HepG2 (cell line): Measurements from ENCODE around the gene DDX59. TPM values are rescaled to one million over a fixed set of nuclear protein-coding genes. Genes with fewer than 3 reads are reported as not detected.

Experiments
- ATAC-seq: fragments of 200-7000 bp; cut with Tn5 transposase; 3 replicates; pipeline ENCODE4 v1.9.1; 2020; ENCODE audit warnings: mild to moderate bottlenecking, moderate library complexity
- BruUV-seq: library from RNA; stranded (reverse); fragments of 400-500 nt; replicated peaks from 2 replicates; lab custom pipeline; 2021; lab: Mats Ljungman, UMichigan
- CTCF ChIA-PET: fragments of 300-600 bp; formaldehyde crosslinking; extraction: SDS; loops from one replicate; lab custom pipeline; 2021; ENCODE audit warnings: low total read pairs, inconsistent platforms, low intra/inter-chr PET ratio; lab: Yijun Ruan, JAX
- POLR2A ChIA-PET: fragments of 350-600 bp; sonication (Branson Sonifier 250); formaldehyde crosslinking; loops from one replicate; lab custom pipeline; 2020; ENCODE audit warnings: antibody characterized with exemption, inconsistent platforms; lab: Yijun Ruan, JAX
- DNase-seq: peaks from one replicate; pipeline ENCODE4 v3.0.0-alpha.2; 2015; ENCODE audit warnings: low spot score
- FAIRE-seq: peaks from 3 replicates; lab custom pipeline; 2011; peaks lifted over from hg19 to GRCh38; lab: Jason Lieb, UNC
- H2AFZ ChIP-seq: one replicate; pipeline ENCODE4 v1.6.1; 2011; ENCODE audit warnings: low read length, inconsistent platforms
- H3K27ac ChIP-seq: fragments of 300-600 bp; 3 replicates; pipeline ENCODE4 v1.8.0; 2011; ENCODE audit warnings: mixed run types, mild to moderate bottlenecking, mixed read lengths, low read length, inconsistent platforms; ENCODE audit not compliant: insufficient read depth; ENCODE audit errors: extremely low read length
- H3K27me3 ChIP-seq, 2 experiments: fragments of 200-600 bp in 1 of 2; 2 replicates in 1 of 2; 3 replicates in 1 of 2; pipeline versions ENCODE4 v1.6.0 to v1.8.0; 2011; ENCODE audit warnings: low read length in 2 of 2, mild to moderate bottlenecking in 2 of 2, moderate library complexity in 2 of 2, inconsistent platforms in 1 of 2; ENCODE audit not compliant: insufficient read depth in 2 of 2, control insufficient read depth in 1 of 2
- H3K36me3 ChIP-seq, 2 experiments: fragments of 200-600 bp in 1 of 2; replicated peaks in 1 of 2; 2 replicates in 1 of 2; 3 replicates in 1 of 2; pipeline versions ENCODE4 v1.5.1 to v1.8.0; 2011; ENCODE audit warnings: low read length in 2 of 2, inconsistent platforms in 1 of 2; ENCODE audit not compliant: insufficient read depth in 2 of 2, control insufficient read depth in 1 of 2
- H3K4me1 ChIP-seq: 2 replicates; pipeline ENCODE4 v1.5.1; 2012; ENCODE audit warnings: low read length, inconsistent platforms; ENCODE audit not compliant: insufficient read depth
- H3K4me2 ChIP-seq: 2 replicates; pipeline ENCODE4 v1.6.0; 2011; ENCODE audit warnings: low read depth, low read length, inconsistent platforms
- H3K4me3 ChIP-seq, 3 experiments: fragments of 200-600 bp in 1 of 3; sonication (generic), shearing (Covaris generic) in 1 of 3; replicated peaks in 1 of 3; 2 replicates each; pipeline ENCODE4 v1.5.1; 2011 to 2016; ENCODE audit warnings: low read length in 3 of 3, inconsistent platforms in 2 of 3, low read depth in 2 of 3, mild to moderate bottlenecking in 2 of 3, control low read depth in 1 of 3, mixed read lengths in 1 of 3; ENCODE audit not compliant: insufficient read depth in 1 of 3
- H3K79me2 ChIP-seq: one replicate; pipeline ENCODE4 v1.6.1; 2011; ENCODE audit warnings: low read length, inconsistent platforms; ENCODE audit not compliant: insufficient read depth
- H3K9ac ChIP-seq: 2 replicates; pipeline ENCODE4 v1.6.0; 2011; ENCODE audit warnings: mild to moderate bottlenecking, low read depth, low read length, inconsistent platforms; ENCODE audit not compliant: insufficient read depth
- H3K9me3 ChIP-seq: 2 replicates; pipeline ENCODE4 v1.5.1; 2012; ENCODE audit warnings: mild to moderate bottlenecking, low read length
- H4K20me1 ChIP-seq: 2 replicates; pipeline ENCODE4 v1.6.0; 2011; ENCODE audit warnings: inconsistent platforms, mild to moderate bottlenecking, low read length, moderate library complexity; ENCODE audit not compliant: insufficient read depth
- EED ChIP-seq: sonication (generic); formaldehyde crosslinking; IDR thresholded peaks from 2 replicates; pipeline ENCODE4 v1.5.0; 2020; ENCODE audit warnings: mild to moderate bottlenecking, missing genetic modification reagents
- ELF4 ChIP-seq: sonication (generic); formaldehyde crosslinking; IDR thresholded peaks from 2 replicates; pipeline ENCODE4 v1.5.0; 2020; ENCODE audit warnings: missing genetic modification reagents, mild to moderate bottlenecking, moderate library complexity, borderline replicate concordance
- KDM2A ChIP-seq: sonication (generic); formaldehyde crosslinking; IDR thresholded peaks from 2 replicates; pipeline ENCODE4 v1.4.0; 2020; ENCODE audit warnings: low read depth, missing genetic modification reagents, borderline replicate concordance
- NR1H2 ChIP-seq: sonication (generic); formaldehyde crosslinking; IDR thresholded peaks from 2 replicates; pipeline ENCODE4 v1.8.1; 2022; ENCODE audit warnings: low read depth, missing genetic modification reagents, borderline replicate concordance
- WGBS: methylation state at CpG from one replicate; pipeline ENCODE4 v1.1.6; 2017; ENCODE audit warnings: low lambda C conversion rate; 5-methylcytosine and 5-hydroxymethylcytosine counted together
- in situ Hi-C: cut with HindIII; loops from 2 replicates; pipeline ENCODE4 v1.10.0; 2017; ENCODE audit warnings: low pct_unique_long_range_greater_than_20kb; ENCODE audit not compliant: extremely low pct_ligation_motif_present
- intact Hi-C: fragments of 100-400 bp; cut with micrococcal nuclease; formaldehyde crosslinking; loops from one replicate; pipeline ENCODE4 v1.10.0; 2022; ENCODE audit not compliant: unreplicated experiment
- polyA plus RNA-seq, 8 experiments: library from polyadenylated mRNA; depleted of rRNA in 3 of 8; stranded (reverse) in 7 of 8; unstranded in 1 of 8; fragments of >200 nt; fragmentation: Illumina TruSeq in 4 of 8; extraction: Trizol in 4 of 8; gene quantifications; 2 replicates each; pipeline versions ENCODE4 v1.2.1 to v1.2.3, GENCODE V29; 2011 to 2016; ENCODE audit warnings: low read depth in 4 of 8, missing spikeins in 1 of 8, mixed read lengths in 1 of 8; ENCODE audit not compliant: insufficient read depth in 1 of 8
- total RNA-seq, 5 experiments: library from RNA; depleted of rRNA; stranded (reverse); fragments of >200 nt; fragmentation: Illumina TruSeq; extraction: Trizol; gene quantifications; 2 replicates each; pipeline ENCODE4 v1.2.3, GENCODE V29; 2016; ENCODE audit warnings: low read depth in 1 of 5
- TF ChIP-seq, protein P1 (sequence below): sonication (generic); formaldehyde crosslinking; IDR thresholded peaks from 2 replicates; pipeline ENCODE4 v1.5.0; 2020; ENCODE audit warnings: missing genetic modification reagents
- TF ChIP-seq, protein P2 (sequence below), 2 experiments: sonication (generic) in 1 of 2; formaldehyde crosslinking in 1 of 2; IDR thresholded peaks; 2 replicates each; pipeline versions ENCODE4 v1.4.0 to v1.6.1; 2016 to 2020; ENCODE audit warnings: borderline replicate concordance in 1 of 2, low read depth in 1 of 2, mild to moderate bottlenecking in 1 of 2, missing genetic modification reagents in 1 of 2
- TF ChIP-seq, protein P3 (sequence below): conservative IDR thresholded peaks from 2 replicates; pipeline ENCODE4 v1.6.1; 2018; ENCODE audit warnings: missing genetic modification reagents
- TF ChIP-seq, protein P4 (sequence below): sonication (generic); formaldehyde crosslinking; IDR thresholded peaks from 2 replicates; pipeline ENCODE4 v1.9.0; 2021; ENCODE audit warnings: mild to moderate bottlenecking, missing genetic modification reagents

DDX59 gene
- total and polyA plus RNA-seq, 2 of the 13 experiments (the other 11 are each of a cell fraction or from before 2014, with no cell fraction given), result 12.1 to 14.8 TPM

DNA sequence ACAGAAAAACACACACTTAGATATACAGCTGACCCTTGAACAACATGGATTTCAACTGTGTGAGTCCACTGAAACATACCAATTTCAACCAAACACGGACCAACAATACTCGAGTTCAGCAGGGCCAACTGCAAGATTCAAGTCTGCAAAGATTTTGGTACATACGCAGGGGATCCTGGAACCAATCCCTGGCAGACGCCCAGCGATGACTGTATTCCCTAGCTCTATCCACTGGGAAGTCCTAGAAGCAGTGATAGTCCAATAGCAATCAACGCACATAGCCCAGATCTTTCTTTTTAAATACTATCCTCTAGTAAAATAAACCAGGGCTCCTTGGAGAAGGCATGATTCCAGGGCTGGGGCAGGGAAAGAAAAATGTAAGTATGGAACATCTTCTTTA is 9.0 kb downstream of the DDX59 start:
- H3K9me3 ChIP-seq, result no peaks in the 10 kb centered on the region
- POLR2A ChIA-PET, result no interaction called here
- no peaks in the 10 kb centered on the region for H4K20me1 ChIP-seq
- H3K36me3 ChIP-seq, result peaks cover 12 to 50% of the 10 kb centered on the region in 2 experiments
- WGBS, result 91% methylated on average over 6 of the region's 6 CpGs
- no peak overlapping the region for H3K4me3 ChIP-seq
- no peak overlapping the region for H2AFZ ChIP-seq
- no peak for FAIRE-seq
- no peak overlapping the region for H3K4me2 ChIP-seq
- BruUV-seq, result no TSS peak
- in situ Hi-C loops (no loop called here), intact Hi-C loops (no loop called here)
- no peaks in the 10 kb centered on the region for H3K79me2 ChIP-seq
- H3K27ac ChIP-seq, result no peak overlapping the region
- DNase-seq, result no peak
- CTCF ChIA-PET, result no interaction called here
- ATAC-seq, result no peak
- H3K9ac ChIP-seq, result no peak overlapping the region
- H3K27me3 ChIP-seq, result no peaks in the 10 kb centered on the region
- no peaks in the 10 kb centered on the region for H3K4me1 ChIP-seq
- TF ChIP-seq, protein P1, sequence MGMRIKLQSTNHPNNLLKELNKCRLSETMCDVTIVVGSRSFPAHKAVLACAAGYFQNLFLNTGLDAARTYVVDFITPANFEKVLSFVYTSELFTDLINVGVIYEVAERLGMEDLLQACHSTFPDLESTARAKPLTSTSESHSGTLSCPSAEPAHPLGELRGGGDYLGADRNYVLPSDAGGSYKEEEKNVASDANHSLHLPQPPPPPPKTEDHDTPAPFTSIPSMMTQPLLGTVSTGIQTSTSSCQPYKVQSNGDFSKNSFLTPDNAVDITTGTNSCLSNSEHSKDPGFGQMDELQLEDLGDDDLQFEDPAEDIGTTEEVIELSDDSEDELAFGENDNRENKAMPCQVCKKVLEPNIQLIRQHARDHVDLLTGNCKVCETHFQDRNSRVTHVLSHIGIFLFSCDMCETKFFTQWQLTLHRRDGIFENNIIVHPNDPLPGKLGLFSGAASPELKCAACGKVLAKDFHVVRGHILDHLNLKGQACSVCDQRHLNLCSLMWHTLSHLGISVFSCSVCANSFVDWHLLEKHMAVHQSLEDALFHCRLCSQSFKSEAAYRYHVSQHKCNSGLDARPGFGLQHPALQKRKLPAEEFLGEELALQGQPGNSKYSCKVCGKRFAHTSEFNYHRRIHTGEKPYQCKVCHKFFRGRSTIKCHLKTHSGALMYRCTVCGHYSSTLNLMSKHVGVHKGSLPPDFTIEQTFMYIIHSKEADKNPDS, result no peak
- TF ChIP-seq EED (CRISPR knock-in tag) (no peak), NR1H2 (CRISPR knock-in tag) (no peak), KDM2A (no peak), ELF4 (CRISPR knock-in tag) (no peak)
- TF ChIP-seq, protein P2, sequence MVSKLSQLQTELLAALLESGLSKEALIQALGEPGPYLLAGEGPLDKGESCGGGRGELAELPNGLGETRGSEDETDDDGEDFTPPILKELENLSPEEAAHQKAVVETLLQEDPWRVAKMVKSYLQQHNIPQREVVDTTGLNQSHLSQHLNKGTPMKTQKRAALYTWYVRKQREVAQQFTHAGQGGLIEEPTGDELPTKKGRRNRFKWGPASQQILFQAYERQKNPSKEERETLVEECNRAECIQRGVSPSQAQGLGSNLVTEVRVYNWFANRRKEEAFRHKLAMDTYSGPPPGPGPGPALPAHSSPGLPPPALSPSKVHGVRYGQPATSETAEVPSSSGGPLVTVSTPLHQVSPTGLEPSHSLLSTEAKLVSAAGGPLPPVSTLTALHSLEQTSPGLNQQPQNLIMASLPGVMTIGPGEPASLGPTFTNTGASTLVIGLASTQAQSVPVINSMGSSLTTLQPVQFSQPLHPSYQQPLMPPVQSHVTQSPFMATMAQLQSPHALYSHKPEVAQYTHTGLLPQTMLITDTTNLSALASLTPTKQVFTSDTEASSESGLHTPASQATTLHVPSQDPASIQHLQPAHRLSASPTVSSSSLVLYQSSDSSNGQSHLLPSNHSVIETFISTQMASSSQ (IDR thresholded peaks at IDR 0.05; ENCODE audit: low read depth), result no peak
- TF ChIP-seq, protein P2 (CRISPR knock-in tag; IDR thresholded peaks at IDR 0.05; ENCODE audit: borderline replicate concordance), result no peak
- TF ChIP-seq, protein P3, sequence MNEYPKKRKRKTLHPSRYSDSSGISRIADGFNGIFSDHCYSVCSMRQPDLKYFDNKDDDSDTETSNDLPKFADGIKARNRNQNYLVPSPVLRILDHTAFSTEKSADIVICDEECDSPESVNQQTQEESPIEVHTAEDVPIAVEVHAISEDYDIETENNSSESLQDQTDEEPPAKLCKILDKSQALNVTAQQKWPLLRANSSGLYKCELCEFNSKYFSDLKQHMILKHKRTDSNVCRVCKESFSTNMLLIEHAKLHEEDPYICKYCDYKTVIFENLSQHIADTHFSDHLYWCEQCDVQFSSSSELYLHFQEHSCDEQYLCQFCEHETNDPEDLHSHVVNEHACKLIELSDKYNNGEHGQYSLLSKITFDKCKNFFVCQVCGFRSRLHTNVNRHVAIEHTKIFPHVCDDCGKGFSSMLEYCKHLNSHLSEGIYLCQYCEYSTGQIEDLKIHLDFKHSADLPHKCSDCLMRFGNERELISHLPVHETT (CRISPR knock-in tag), result no peak
- TF ChIP-seq, protein P4, sequence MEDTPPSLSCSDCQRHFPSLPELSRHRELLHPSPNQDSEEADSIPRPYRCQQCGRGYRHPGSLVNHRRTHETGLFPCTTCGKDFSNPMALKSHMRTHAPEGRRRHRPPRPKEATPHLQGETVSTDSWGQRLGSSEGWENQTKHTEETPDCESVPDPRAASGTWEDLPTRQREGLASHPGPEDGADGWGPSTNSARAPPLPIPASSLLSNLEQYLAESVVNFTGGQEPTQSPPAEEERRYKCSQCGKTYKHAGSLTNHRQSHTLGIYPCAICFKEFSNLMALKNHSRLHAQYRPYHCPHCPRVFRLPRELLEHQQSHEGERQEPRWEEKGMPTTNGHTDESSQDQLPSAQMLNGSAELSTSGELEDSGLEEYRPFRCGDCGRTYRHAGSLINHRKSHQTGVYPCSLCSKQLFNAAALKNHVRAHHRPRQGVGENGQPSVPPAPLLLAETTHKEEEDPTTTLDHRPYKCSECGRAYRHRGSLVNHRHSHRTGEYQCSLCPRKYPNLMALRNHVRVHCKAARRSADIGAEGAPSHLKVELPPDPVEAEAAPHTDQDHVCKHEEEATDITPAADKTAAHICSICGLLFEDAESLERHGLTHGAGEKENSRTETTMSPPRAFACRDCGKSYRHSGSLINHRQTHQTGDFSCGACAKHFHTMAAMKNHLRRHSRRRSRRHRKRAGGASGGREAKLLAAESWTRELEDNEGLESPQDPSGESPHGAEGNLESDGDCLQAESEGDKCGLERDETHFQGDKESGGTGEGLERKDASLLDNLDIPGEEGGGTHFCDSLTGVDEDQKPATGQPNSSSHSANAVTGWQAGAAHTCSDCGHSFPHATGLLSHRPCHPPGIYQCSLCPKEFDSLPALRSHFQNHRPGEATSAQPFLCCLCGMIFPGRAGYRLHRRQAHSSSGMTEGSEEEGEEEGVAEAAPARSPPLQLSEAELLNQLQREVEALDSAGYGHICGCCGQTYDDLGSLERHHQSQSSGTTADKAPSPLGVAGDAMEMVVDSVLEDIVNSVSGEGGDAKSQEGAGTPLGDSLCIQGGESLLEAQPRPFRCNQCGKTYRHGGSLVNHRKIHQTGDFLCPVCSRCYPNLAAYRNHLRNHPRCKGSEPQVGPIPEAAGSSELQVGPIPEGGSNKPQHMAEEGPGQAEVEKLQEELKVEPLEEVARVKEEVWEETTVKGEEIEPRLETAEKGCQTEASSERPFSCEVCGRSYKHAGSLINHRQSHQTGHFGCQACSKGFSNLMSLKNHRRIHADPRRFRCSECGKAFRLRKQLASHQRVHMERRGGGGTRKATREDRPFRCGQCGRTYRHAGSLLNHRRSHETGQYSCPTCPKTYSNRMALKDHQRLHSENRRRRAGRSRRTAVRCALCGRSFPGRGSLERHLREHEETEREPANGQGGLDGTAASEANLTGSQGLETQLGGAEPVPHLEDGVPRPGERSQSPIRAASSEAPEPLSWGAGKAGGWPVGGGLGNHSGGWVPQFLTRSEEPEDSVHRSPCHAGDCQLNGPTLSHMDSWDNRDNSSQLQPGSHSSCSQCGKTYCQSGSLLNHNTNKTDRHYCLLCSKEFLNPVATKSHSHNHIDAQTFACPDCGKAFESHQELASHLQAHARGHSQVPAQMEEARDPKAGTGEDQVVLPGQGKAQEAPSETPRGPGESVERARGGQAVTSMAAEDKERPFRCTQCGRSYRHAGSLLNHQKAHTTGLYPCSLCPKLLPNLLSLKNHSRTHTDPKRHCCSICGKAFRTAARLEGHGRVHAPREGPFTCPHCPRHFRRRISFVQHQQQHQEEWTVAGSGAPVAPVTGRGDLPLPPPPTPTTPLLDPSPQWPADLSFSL (CRISPR knock-in tag), result no peak
